ENCODE measurements around the gene ZNRF4.

ZNRF4 gene

GRCh38 chr19:5444431-5444830 is 10.8 kb upstream of the ZNRF4 start:
- no peak for DNase-seq

- no peak for DNase-seq
Observed at GRCh38 chr19:5445071-5445470, 10.1 kb upstream of the ZNRF4 start.

GRCh38 chr19:5445561-5446055 is 9.6 kb upstream of the ZNRF4 start:
- DNase-seq: no peak

- DNase-seq: no peak
Observed at GRCh38 chr19:5447700-5448311, 7.4 kb upstream of the ZNRF4 start.

- no peak for DNase-seq
Observed at GRCh38 chr19:5448374-5448773, 6.8 kb upstream of the ZNRF4 start.

GRCh38 chr19:5450482-5451126 is 4.6 kb upstream of the ZNRF4 start:
- DNase-seq: no peak

GRCh38 chr19:5451494-5451893 is 3.7 kb upstream of the ZNRF4 start:
- no peak for DNase-seq

GRCh38 chr19:5452594-5453565 is 2.3 kb upstream of the ZNRF4 start:
- no peak for DNase-seq

GRCh38 chr19:5454743-5455142 is 474 bp upstream of the ZNRF4 start:
- no peak for DNase-seq

- DNase-seq: no peak
Observed at GRCh38 chr19:5456130-5456840, 1.1 kb downstream of the ZNRF4 start.

GRCh38 chr19:5456841-5457200 is 1.6 kb downstream of the ZNRF4 start:
- DNase-seq: no peak

GRCh38 chr19:5457709-5458108 is 2.5 kb downstream of the ZNRF4 start:
- no peak for DNase-seq

- no peak for DNase-seq
Observed at GRCh38 chr19:5458420-5458819, 3.2 kb downstream of the ZNRF4 start.

GRCh38 chr19:5459360-5459759 is 4.1 kb downstream of the ZNRF4 start:
- DNase-seq: no peak

- DNase-seq: no peak
Observed at GRCh38 chr19:5460748-5461147, 5.5 kb downstream of the ZNRF4 start.

- no peak for DNase-seq
Observed at GRCh38 chr19:5463959-5464358, 8.7 kb downstream of the ZNRF4 start.

GRCh38 chr19:5466072-5466471 is 10.9 kb downstream of the ZNRF4 start:
- DNase-seq: no peak

GRCh38 chr19:5466814-5467291 is 11.6 kb downstream of the ZNRF4 start:
- DNase-seq: no peak

- no peak for DNase-seq
Observed at GRCh38 chr19:5470264-5470671, 15.1 kb downstream of the ZNRF4 start.

GRCh38 chr19:5472286-5472685 is 17.1 kb downstream of the ZNRF4 start:
- DNase-seq: no peak

GRCh38 chr19:5473646-5474045 is 18.4 kb downstream of the ZNRF4 start:
- no peak for DNase-seq

GRCh38 chr19:5477451-5478215 is 22.4 kb downstream of the ZNRF4 start:
- no peak for DNase-seq
